ENCODE results near the gene SORBS1. TPM values are rescaled to one million over a fixed set of nuclear protein-coding genes. Genes with fewer than 3 reads are reported as not detected.

The SORBS1 gene
- total RNA-seq, 1 experiment from 2014 or later, result 39.9 TPM

- POLR2A ChIA-PET, result no interaction called here
- Mint-ChIP-seq H3K36me3 (peaks cover 2% of the 10 kb centered on the region; the same call in 1 of the 2 replicates), H3K4me1 (peaks cover 73% of the 10 kb centered on the region), H3K27ac (peak overlapping the region; percentile 46; the same call in 1 of the 2 replicates), H3K9me3 (no peaks in the 10 kb centered on the region), H3K27me3 (ENCODE audit: low read depth) (no peaks in the 10 kb centered on the region), H3K4me3 (no peak overlapping the region)
- TF ChIP-seq E2F1 (CRISPR knock-in tag; IDR thresholded peaks at IDR 0.05), result no peak
- TF ChIP-seq ZNF512 (CRISPR knock-in tag; IDR thresholded peaks at IDR 0.05; ENCODE audit: borderline replicate concordance), result no peak
- TF ChIP-seq ELF4 (CRISPR knock-in tag; IDR thresholded peaks at IDR 0.05; ENCODE audit: low read depth), result no peak
- TF ChIP-seq JUN (CRISPR knock-in tag; IDR thresholded peaks at IDR 0.05), result no peak
- no peak for TF ChIP-seq NFYB (CRISPR knock-in tag; conservative IDR thresholded peaks at IDR 0.05; ENCODE audit: low read depth)
- no peak for TF ChIP-seq E2F5 (CRISPR knock-in tag; IDR thresholded peaks at IDR 0.05)
- TF ChIP-seq ZNF263 (CRISPR knock-in tag; IDR thresholded peaks at IDR 0.05; ENCODE audit: low read depth), result no peak
- no peak for TF ChIP-seq SOX15 (CRISPR knock-in tag; IDR thresholded peaks at IDR 0.05)
- no peak for TF ChIP-seq FOXP4 (CRISPR knock-in tag; IDR thresholded peaks at IDR 0.05)
- no peak for TF ChIP-seq JAZF1 (CRISPR knock-in tag; IDR thresholded peaks at IDR 0.05)
- TF ChIP-seq KAT7 (CRISPR knock-in tag; IDR thresholded peaks at IDR 0.05; ENCODE audit: borderline replicate concordance), result no peak
- TF ChIP-seq CBFB (CRISPR knock-in tag; IDR thresholded peaks at IDR 0.05; ENCODE audit: low read depth), result no peak
- TF ChIP-seq FOXJ3 (CRISPR knock-in tag; IDR thresholded peaks at IDR 0.05; ENCODE audit: borderline replicate concordance), result no peak
- no peak for TF ChIP-seq NR1H2 (CRISPR knock-in tag; IDR thresholded peaks at IDR 0.05)
- no peak for TF ChIP-seq ZNF138 (CRISPR knock-in tag; conservative IDR thresholded peaks at IDR 0.05)
- no peak for TF ChIP-seq E2F4 (CRISPR knock-in tag; IDR thresholded peaks at IDR 0.05; ENCODE audit: borderline replicate concordance, low read depth)
- no peak for TF ChIP-seq HMGA2 (CRISPR knock-in tag; IDR thresholded peaks at IDR 0.05)
- ATAC-seq (no peak), DNase-seq (ENCODE audit: low spot score) (no peak)
- CTCF ChIA-PET, result interaction anchor here (1.4 kb wide), 1 partner anchor 38 kb away, joined by 3 read pairs; no protein-coding TSS in a partner anchor
Measured at GRCh38 chr10:95284807-95285206, 276.4 kb downstream of the SORBS1 start.

- CTCF ChIA-PET, result interaction anchor here (1.2 to 1.8 kb wide), 2 partner anchors 35 to 39 kb away, joined by 3 to 8 read pairs; no protein-coding TSS in a partner anchor
- DNase-seq (ENCODE audit: low spot score), result no peak
Measured at GRCh38 chr10:95282107-95282506, 279.1 kb downstream of the SORBS1 start.

More at GRCh38 chr10:95282107-95282506, 279.1 kb downstream of the SORBS1 start:
- POLR2A ChIA-PET, result no interaction called here
- Mint-ChIP-seq H3K27ac (0 out of 2 replicates have a peak overlapping the region, but pooled peaks have one; percentile 26), H3K4me1 (peaks cover 73% of the 10 kb centered on the region), H3K4me3 (no peak overlapping the region), H3K9me3 (no peaks in the 10 kb centered on the region), H3K27me3 (ENCODE audit: low read depth) (no peaks in the 10 kb centered on the region), H3K36me3 (no peaks in the 10 kb centered on the region; the same call in 1 of the 2 replicates)
- no peak for ATAC-seq
- TF ChIP-seq FOXP4 (CRISPR knock-in tag; IDR thresholded peaks at IDR 0.05) (no peak), ZNF263 (CRISPR knock-in tag; IDR thresholded peaks at IDR 0.05; ENCODE audit: low read depth) (no peak), OVOL2 (CRISPR knock-in tag; IDR thresholded peaks at IDR 0.05; ENCODE audit: borderline replicate concordance) (no peak), ATF1 (CRISPR knock-in tag; IDR thresholded peaks at IDR 0.05) (no peak), ATF3 (CRISPR knock-in tag; conservative IDR thresholded peaks at IDR 0.05) (no peak), ETV6 (CRISPR knock-in tag; IDR thresholded peaks at IDR 0.05) (no peak), FOXJ3 (CRISPR knock-in tag; IDR thresholded peaks at IDR 0.05; ENCODE audit: borderline replicate concordance) (no peak), CTCF (IDR thresholded peaks at IDR 0.05) (no peak)

All from WTC11 (cell line).